ENCODE data around the gene FAM170A.

DNA sequence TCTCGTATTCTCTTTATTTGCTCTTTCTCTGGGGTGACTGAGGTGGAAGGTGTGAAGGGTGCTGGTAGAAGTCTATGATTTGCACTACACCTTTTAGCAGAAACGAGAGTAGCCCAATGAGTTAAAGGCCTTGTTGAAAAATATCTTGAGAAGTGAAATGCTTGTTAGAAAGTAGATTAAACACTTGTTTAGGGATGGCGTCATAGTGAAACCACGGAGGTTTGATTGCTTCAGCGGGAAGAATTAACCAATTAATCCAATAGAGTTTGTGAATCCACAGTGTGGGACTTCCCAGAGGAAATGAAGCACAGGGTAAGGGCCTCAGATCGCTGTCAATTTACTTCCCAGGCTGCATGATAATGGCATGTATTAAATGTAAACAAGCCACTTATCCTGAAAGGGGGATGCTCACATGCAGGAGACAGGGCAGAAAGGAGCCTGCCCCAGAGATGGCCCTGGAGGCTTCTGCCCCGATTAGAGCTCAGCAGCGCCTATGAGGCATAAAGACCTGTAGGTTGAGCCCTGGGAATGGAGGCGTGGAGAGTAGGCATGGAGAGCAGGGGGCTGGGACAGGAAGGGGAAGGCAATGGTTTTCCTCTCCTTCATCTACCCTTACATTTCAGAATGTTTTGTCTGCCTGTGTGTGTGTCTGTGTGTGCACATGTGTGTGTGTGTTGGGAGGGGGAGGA, 1.5 kb downstream of the FAM170A start:
- TF ChIP-seq, protein P1, sequence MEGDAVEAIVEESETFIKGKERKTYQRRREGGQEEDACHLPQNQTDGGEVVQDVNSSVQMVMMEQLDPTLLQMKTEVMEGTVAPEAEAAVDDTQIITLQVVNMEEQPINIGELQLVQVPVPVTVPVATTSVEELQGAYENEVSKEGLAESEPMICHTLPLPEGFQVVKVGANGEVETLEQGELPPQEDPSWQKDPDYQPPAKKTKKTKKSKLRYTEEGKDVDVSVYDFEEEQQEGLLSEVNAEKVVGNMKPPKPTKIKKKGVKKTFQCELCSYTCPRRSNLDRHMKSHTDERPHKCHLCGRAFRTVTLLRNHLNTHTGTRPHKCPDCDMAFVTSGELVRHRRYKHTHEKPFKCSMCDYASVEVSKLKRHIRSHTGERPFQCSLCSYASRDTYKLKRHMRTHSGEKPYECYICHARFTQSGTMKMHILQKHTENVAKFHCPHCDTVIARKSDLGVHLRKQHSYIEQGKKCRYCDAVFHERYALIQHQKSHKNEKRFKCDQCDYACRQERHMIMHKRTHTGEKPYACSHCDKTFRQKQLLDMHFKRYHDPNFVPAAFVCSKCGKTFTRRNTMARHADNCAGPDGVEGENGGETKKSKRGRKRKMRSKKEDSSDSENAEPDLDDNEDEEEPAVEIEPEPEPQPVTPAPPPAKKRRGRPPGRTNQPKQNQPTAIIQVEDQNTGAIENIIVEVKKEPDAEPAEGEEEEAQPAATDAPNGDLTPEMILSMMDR (IDR thresholded peaks at IDR 0.05): no peak
- TF ChIP-seq POLR2A (IDR thresholded peaks at IDR 0.05): no peak

Data from adrenal gland (tissue), 5 donors.